GM12873 (cell line): ENCODE measurements around the gene GP1BB.

Experiments
- CTCF ChIP-seq: IDR thresholded peaks from 2 replicates; pipeline ENCODE4 v1.5.1; 2012; ENCODE audit warnings: low read depth, mild to moderate bottlenecking, moderate library complexity, low read length, control low read depth; ENCODE audit not compliant: insufficient read depth; ENCODE audit errors: missing control alignments

GP1BB gene

DNA sequence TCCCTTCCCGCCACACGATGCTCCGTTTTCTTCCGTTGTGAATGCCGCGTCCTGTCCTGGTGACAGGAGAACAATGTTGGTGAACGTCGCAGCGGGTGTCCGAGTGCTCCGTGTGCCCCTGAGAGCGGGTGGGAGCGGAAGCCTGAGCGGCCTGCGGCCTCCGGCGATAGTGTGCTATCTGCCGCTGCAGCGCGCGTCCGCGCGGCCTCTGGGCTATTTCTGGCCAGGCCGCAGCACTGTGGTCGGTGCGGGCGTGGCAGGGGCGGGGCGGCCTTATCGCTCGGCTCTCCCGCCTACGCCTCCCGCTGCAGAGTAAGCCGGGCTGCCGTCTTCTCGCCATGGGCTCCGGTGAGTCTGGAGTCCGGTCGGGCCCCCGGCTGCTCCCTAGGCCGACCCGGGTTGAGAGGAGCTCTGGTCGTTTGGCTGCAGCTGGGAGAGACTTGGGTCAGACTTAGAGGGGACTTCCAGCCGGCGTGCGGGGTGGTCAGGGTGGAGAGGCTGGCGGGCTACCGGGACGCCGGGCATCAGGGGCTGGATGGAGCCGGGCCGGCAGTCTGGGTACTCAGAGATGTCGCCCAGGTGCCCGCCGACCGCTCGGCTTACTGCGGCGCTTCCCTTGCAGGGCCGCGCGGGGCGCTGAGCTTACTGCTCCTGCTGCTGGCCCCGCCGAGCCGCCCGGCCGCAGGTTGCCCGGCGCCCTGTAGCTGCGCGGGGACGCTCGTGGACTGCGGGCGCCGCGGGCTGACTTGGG is at the start of gene GP1BB:
Gene GP1BB, plus strand, starts transcription at position 308 of the 751 bp plus-strand sequence. Its CDS starts 31 bp downstream, at position 339.
- peak; percentile 25 for TF ChIP-seq CTCF

- TF ChIP-seq CTCF: no peak
These were observed 49.7 kb upstream of the GP1BB start for GRCh38 chr22:19673660-19674059.

DNA sequence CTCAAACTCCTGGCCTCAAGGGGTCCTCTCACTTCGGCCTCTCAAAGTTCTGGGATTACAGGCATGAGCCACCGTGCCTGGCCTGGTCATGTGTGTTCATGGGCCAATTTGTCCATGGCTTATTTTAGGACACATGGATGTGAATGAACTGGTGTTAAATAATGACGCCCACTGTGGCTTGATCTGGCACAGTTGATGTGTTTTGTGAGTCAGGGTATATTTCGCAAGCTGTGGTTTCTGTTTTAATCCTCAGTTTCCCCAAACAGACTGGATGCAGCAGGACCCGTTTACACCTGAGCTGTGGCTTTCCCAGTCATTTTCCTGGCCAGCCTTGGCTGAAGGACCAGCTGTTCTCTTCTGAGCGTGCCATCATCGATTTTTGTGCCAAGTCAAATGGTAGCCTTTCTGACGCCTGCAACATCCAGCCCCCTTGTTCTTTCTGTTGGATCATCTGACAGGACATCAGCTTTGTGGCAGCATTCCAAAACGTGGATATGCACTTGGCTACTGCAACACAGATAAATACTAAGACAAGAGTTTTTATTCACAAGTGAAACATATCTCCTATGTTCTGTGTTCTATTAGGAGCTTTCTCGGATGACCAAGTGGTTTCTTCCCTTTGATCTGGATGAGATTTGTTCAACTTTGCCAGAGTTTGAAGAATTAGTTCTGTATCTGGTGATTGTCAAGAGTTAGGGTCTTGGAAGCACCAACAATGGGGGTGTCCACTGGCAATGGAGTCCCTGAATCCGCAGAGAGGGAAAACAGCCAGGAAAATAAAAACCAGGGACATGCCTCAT is 49.0 kb upstream of the GP1BB start:
- TF ChIP-seq CTCF: no peak

DNA sequence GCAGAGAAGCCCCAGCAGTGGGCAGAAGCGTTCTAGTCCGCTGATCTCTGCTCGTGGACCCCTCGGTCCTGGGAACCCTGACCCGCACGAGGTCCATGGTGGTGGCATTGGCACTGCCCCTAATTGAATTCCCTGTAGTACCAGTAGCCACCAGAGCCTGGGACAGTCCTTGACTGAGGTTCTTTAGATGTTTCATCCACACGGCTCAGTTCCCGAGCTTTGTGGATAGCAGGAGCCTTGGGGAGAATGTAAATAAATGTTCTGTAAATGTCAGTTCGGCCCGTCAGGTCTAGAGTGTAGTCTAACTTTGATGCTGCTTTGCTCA is 48.4 kb upstream of the GP1BB start:
- no peak for TF ChIP-seq CTCF

DNA sequence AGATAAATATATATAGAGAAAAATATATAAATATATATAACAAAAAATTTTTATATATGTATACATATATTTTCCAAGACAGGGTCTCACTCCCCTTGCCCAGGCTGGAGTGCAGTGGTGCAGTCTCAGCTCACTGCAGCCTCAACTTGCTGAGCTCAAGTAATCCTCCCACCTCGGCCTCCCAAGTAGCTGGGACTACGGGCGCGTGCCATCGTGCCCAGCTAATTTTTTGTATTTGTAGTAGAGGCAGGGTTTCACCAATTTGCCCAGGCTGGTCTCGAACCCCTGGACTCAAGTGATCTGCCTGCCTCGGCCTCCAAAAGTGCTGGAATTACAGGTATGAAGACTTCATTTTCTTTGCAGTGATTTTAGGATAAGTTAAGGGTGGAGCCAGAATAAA is 47.9 kb upstream of the GP1BB start:
- no peak for TF ChIP-seq CTCF

GRCh38 chr22:19678949-19679521 is 44.3 kb upstream of the GP1BB start:
- TF ChIP-seq CTCF: no peak

DNA sequence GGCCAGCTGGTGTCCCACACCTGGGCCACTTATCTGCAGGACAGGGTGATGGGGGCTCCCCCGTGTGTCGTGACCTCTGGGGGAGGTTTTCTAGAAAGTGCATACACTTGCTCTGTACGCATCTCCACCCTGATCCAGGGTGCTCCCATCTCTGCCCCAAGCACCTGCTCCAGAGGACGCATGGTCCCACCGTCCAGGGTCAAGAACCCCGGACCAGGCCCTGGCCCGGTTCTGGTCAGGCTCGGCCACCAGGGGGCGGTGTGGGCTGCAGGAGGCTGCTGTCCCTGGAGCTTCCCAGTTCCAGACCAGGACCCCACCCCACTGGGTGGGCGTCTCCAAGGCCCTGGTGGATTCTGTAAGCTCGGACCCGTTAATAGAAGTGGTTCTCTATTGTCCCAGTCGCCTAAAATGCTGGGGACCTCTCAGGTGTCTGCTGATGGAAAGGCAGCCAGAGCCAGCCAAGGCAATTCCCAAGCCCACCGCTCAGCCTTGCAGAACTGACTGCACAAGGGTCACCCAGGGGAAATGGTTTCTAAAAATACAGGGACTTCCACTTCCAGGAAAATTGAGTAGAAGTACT is 43.7 kb upstream of the GP1BB start:
- peak; percentile 78 for TF ChIP-seq CTCF
